Esophagus squamous epithelium (tissue), 5 donors: ENCODE data around the gene IER3IP1. TPM values are rescaled to one million over a fixed set of nuclear protein-coding genes. Genes with fewer than 3 reads are reported as not detected.
"Not testable (repeated sequence)": the region's sequence is repeated elsewhere in the genome, so short reads cannot be mapped to it uniquely, and the experiment has no call there.

Experiments
- DNase-seq: peaks from one replicate; lab custom pipeline; 2025; lab: John Stamatoyannopoulos, UW
- H3K27ac ChIP-seq, 4 donors: fragments of 200-600 bp; sonication (generic); one replicate each; pipeline ENCODE4 v1.5.1; 2016 to 2019; ENCODE audit warnings: mild to moderate bottlenecking in 1 of 4
- H3K27me3 ChIP-seq, 4 donors: fragments of 200-600 bp; sonication (generic); 1 replicate in 3 of 4; 2 replicates in 1 of 4; pipeline versions ENCODE4 v1.5.1 to v1.6.0; 2017 to 2021; ENCODE audit warnings: antibody characterized with exemption in 1 of 4
- H3K36me3 ChIP-seq, 3 donors: fragments of 200-600 bp; sonication (generic); one replicate each; pipeline ENCODE4 v1.5.1; 2016 to 2019
- H3K4me1 ChIP-seq, 3 donors: fragments of 200-600 bp; sonication (generic); one replicate each; pipeline ENCODE4 v1.5.1; 2017 to 2019
- H3K4me3 ChIP-seq, 4 donors: fragments of 200-600 bp; sonication (generic); 1 replicate in 3 of 4; 2 replicates in 1 of 4; pipeline ENCODE4 v1.5.1; 2016 to 2019; ENCODE audit warnings: mild to moderate bottlenecking in 2 of 4, moderate library complexity in 1 of 4
- H3K9me3 ChIP-seq, 3 donors: fragments of 200-600 bp; sonication (generic); one replicate each; pipeline ENCODE4 v1.5.1; 2016 to 2019
- POLR2A ChIP-seq, 4 donors: fragments of 450-650 bp; IDR thresholded peaks; one replicate each; pipeline ENCODE4 v1.6.1; 2017; ENCODE audit warnings: antibody characterized with exemption in 4 of 4, mild to moderate bottlenecking in 4 of 4, moderate library complexity in 3 of 4
- WGBS, 2 donors: methylation state at CpG; one replicate each; pipeline ENCODE4 v1.1.5; 2018; 5-methylcytosine and 5-hydroxymethylcytosine counted together
- intact Hi-C: fragments of 100-400 bp; cut with DNase I; formaldehyde crosslinking; loops from one replicate; pipeline ENCODE4 v1.15.0; 2022
- total RNA-seq, 4 donors: library from RNA; depleted of rRNA; stranded (reverse); fragments of >200 nt; gene quantifications; one replicate each; pipeline ENCODE4 v1.1.0, GENCODE V29; 2016
- TF ChIP-seq, protein P1 (sequence below), 6 experiments: fragments of 450-650 bp in 4 of 6; fragments of 200-600 bp in 2 of 6; sonication (generic) in 2 of 6; IDR thresholded peaks; one replicate each; pipeline ENCODE4 v1.5.1; 2016 to 2019; ENCODE audit warnings: antibody characterized with exemption in 6 of 6, mild to moderate bottlenecking in 4 of 6, moderate library complexity in 4 of 6
- donor health status: DM: yes; HTN: yes; CAD: no.

IER3IP1 gene
- total RNA-seq, 4 donors from 2014 or later = 5.3 to 14.1 (median 11.1) TPM

DNA sequence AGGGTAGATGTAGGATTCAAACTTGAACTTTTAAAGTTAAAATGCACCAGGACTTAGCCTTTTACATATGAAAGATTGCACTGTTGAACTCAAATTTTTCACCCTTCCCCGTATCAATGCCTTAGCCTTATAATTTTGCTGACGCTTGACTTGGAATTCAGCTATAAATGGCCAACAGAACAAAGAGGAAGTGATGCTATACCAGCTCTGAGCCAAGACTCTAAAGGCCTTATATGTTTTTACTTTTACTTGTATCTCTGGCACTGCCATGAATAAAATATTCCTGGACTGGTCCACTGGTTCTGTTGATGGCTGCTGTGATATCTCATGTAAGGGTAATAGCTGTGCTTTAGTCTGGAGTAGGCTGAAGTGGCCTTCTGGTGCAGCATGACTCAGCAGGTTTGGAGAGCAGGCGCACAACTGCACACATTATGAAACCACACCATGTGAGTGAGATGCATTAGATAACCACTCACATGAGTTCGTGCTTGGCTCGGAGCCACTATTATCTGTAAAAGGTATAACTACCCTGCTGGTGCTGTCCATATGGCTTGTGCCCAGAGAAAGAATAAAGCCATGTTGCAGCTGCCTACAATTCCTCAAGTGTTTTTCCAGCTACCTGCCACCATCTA, 8.4 kb upstream of the IER3IP1 start:
- TF ChIP-seq POLR2A (IDR thresholded peaks at IDR 0.05) = no peak
- TF ChIP-seq, protein P1, sequence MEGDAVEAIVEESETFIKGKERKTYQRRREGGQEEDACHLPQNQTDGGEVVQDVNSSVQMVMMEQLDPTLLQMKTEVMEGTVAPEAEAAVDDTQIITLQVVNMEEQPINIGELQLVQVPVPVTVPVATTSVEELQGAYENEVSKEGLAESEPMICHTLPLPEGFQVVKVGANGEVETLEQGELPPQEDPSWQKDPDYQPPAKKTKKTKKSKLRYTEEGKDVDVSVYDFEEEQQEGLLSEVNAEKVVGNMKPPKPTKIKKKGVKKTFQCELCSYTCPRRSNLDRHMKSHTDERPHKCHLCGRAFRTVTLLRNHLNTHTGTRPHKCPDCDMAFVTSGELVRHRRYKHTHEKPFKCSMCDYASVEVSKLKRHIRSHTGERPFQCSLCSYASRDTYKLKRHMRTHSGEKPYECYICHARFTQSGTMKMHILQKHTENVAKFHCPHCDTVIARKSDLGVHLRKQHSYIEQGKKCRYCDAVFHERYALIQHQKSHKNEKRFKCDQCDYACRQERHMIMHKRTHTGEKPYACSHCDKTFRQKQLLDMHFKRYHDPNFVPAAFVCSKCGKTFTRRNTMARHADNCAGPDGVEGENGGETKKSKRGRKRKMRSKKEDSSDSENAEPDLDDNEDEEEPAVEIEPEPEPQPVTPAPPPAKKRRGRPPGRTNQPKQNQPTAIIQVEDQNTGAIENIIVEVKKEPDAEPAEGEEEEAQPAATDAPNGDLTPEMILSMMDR (IDR thresholded peaks at IDR 0.05) = no peak
- H3K9me3 ChIP-seq = no peaks in the 10 kb centered on the region
- H3K27me3 ChIP-seq = peaks cover 0 to 22% (median 0%) of the 10 kb centered on the region in 4 donors
- no peaks in the 10 kb centered on the region for H3K4me1 ChIP-seq
- H3K36me3 ChIP-seq = no peaks in the 10 kb centered on the region
- WGBS, 2 donors = 75 to 79% methylated on average over 5 of the region's 5 CpGs
- no peak for DNase-seq
- H3K4me3 ChIP-seq = no peak overlapping the region
- intact Hi-C loops = no loop called here
- H3K27ac ChIP-seq = no peak overlapping the region

DNA sequence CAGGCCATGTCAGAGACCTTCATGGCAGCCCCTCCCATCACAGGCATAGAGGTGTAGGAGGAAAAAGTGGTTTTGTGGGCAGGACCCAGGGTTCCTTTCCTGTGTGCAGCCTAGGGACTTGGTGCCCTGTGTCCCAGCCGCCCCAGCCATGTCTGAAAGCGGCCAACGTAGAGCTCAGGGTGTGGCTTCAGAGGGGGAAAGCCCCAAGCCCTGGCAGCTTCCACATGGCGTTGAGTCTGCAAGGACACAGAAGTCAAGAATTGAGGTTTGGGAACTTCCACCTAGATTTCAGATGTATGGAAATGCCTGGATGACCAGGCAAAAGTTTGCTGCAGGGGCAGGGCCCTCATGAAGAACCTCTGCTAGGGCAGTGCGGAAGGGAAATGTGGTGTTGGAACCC, 6.0 kb upstream of the IER3IP1 start:
- DNase-seq, H3K4me1 ChIP-seq, H3K36me3 ChIP-seq, H3K4me3 ChIP-seq, H3K9me3 ChIP-seq, H3K27ac ChIP-seq, intact Hi-C loops: not testable (repeated sequence)
- WGBS, 2 donors = 61 to 81% methylated on average over 5 of the region's 5 CpGs
- peaks cover 0 to 11% (median 0%) of the 10 kb centered on the region in 4 donors for H3K27me3 ChIP-seq

GRCh38 chr18:47180765-47181164, 4.6 kb upstream of the IER3IP1 start:
- H3K9me3 ChIP-seq = no peaks in the 10 kb centered on the region
- H3K27ac ChIP-seq = no peak overlapping the region
- H3K27me3 ChIP-seq = peaks cover 0 to 8% (median 0%) of the 10 kb centered on the region in 4 donors
- DNase-seq = no peak
- H3K36me3 ChIP-seq = no peaks in the 10 kb centered on the region
- H3K4me1 ChIP-seq = peaks cover 0 to 5% (median 0%) of the 10 kb centered on the region in 3 donors
- intact Hi-C loops = no loop called here
- no peak for TF ChIP-seq POLR2A (IDR thresholded peaks at IDR 0.05)
- TF ChIP-seq, protein P1 (IDR thresholded peaks at IDR 0.05) = no peak
- WGBS, 2 donors = 73 to 86% methylated on average over 3 of the region's 3 CpGs
- H3K4me3 ChIP-seq = no peak overlapping the region

DNA sequence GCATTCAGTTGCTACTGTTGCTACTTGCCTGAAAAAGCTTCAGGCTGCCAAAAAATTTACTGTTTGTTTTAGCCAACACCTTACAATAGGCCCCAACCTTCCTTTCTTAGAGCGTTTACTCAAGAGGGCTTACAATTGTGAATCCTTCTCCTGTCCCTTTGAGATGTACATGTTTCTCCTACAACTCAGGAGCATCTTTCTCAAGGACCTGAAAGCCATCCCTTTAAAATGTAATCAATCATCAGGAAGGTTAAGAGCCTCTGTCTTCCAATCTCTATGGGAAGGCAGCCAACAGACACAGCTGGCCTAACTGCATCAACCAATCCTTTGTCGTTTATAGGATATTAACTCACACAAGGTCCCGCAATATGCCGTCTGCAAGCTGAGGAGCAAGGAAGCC, 3.4 kb upstream of the IER3IP1 start:
- DNase-seq = no peak
- Histone ChIP-seq H3K27me3 (peaks cover 0 to 8% (median 0%) of the 10 kb centered on the region in 4 donors), H3K27ac (no peak overlapping the region), H3K36me3 (no peaks in the 10 kb centered on the region), H3K4me3 (no peak overlapping the region), H3K9me3 (no peaks in the 10 kb centered on the region), H3K4me1 (peaks cover 5 to 16% (median 7%) of the 10 kb centered on the region in 3 donors)
- no peak for TF ChIP-seq POLR2A (IDR thresholded peaks at IDR 0.05)
- TF ChIP-seq, protein P1 (IDR thresholded peaks at IDR 0.05) = no peak
- 25 to 33% methylated on average over 4 of the region's 4 CpGs for WGBS, 2 donors
- intact Hi-C loops = no loop called here

- TF ChIP-seq POLR2A (IDR thresholded peaks at IDR 0.05) = no peak
- WGBS, 2 donors = 4 to 7% methylated on average over 16 to 19 of the region's 24 CpGs
- no peaks in the 10 kb centered on the region for H3K27me3 ChIP-seq
- H3K9me3 ChIP-seq = no peaks in the 10 kb centered on the region
- H3K36me3 ChIP-seq = no peaks in the 10 kb centered on the region
- DNase-seq = no peak
- peaks cover 10 to 39% (median 12%) of the 10 kb centered on the region in 3 donors for H3K4me1 ChIP-seq
- intact Hi-C loops = no loop called here
- peak overlapping the region; percentile 81 to 91 (median 88) for H3K27ac ChIP-seq
- peak overlapping the region; percentile 89 to 96 (median 92) for H3K4me3 ChIP-seq
Observed at GRCh38 chr18:47175283-47175897, 774 bp downstream of the IER3IP1 start.

GRCh38 chr18:47174545-47175116, 1.5 kb downstream of the IER3IP1 start:
- 64 to 73% methylated on average over 11 to 13 of the region's 13 CpGs for WGBS, 2 donors
- H3K4me3 ChIP-seq = peak overlapping the region in 3 of 4 donors; percentile 89 to 96 (median 93)
- peak overlapping the region in 1 of 4 donors; percentile 91 for H3K27ac ChIP-seq
- no peak for TF ChIP-seq POLR2A (IDR thresholded peaks at IDR 0.05)
- no peak for DNase-seq
- H3K4me1 ChIP-seq = peaks cover 10 to 39% (median 12%) of the 10 kb centered on the region in 3 donors
- H3K36me3 ChIP-seq = no peaks in the 10 kb centered on the region
- H3K9me3 ChIP-seq = no peaks in the 10 kb centered on the region
- no peaks in the 10 kb centered on the region for H3K27me3 ChIP-seq
- intact Hi-C loops = no loop called here
